HG03103 (cell line): ENCODE results near the gene LCN9.

Source experiments
- ATAC-seq: cut with Tn5 transposase; IDR thresholded peaks from one replicate; pipeline ENCODE4 v1.9.1; 2021; ENCODE audit warnings: low read depth; ENCODE audit not compliant: unreplicated experiment

Gene LCN9

DNA sequence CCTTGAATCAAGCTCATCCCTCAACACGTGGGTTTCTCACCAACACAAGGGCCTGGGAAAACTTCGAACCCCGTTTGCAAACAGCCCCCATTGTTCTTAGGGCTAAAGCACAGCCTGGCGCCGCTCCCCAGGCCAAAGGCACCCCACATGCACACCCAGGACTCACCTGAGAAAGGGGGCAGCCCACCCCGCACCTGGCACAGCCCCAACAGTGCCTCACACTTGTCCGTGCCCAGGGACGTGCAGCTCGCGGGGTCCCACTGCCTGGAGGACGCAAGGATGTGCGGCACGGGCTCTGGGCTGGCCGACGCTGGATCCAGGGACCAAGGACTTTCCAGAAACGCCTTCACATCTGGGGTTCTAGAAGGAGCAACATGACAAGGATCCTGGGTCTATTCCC is 33.3 kb downstream of the LCN9 start:
- ATAC-seq = no peak

- ATAC-seq = no peak
These were observed 34.1 kb downstream of the LCN9 start for GRCh38 chr9:135697226-135697625.

DNA sequence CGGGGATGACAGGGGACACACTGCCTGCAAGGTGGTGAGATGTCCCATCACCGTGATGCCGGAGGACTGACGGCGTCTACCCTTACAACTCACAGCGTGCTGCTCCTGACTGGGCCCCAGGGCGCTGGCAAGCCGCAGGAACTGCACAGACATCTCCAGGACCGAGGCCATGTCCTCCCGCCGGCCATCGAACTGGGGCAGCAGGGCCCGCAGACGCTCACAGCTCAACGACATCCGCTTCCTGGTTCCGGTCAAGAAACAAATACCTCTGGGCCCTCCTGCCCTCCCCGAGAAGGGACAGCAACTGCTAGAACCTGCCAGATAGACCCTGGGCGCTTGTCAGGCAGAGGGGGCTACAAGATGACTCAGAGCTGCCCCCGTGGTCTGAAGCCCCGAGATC is 35.1 kb downstream of the LCN9 start:
- ATAC-seq = no peak

GRCh38 chr9:135698767-135699166 is 35.7 kb downstream of the LCN9 start:
- ATAC-seq = no peak

GRCh38 chr9:135699440-135699839 is 36.3 kb downstream of the LCN9 start, which contains the start of gene SOHLH1:
Gene SOHLH1, minus strand, starts transcription at chr9:135699481. Its CDS starts 14 bp downstream, at chr9:135699467.
- ATAC-seq = no peak

DNA sequence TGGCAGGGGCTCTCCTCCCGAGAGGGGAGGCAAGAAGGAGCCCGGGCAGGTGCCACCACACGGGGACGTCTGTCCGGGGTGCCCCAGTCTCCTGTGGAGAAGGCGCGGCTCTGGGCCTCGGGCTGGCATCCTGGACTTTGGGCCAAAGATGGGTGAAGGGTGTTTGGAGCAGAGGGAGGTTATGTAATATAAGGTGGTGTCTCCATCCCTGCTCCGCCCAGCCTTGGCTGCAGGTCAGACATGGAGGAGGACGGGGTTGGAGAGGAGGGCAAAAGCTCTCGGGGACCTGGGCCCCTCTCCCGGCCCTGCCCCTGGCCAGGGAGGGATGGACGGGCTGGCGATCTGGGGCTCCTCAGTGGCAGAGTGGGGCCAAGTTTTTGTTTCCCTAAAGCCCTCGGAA is 37.4 kb downstream of the LCN9 start:
- ATAC-seq = no peak

DNA sequence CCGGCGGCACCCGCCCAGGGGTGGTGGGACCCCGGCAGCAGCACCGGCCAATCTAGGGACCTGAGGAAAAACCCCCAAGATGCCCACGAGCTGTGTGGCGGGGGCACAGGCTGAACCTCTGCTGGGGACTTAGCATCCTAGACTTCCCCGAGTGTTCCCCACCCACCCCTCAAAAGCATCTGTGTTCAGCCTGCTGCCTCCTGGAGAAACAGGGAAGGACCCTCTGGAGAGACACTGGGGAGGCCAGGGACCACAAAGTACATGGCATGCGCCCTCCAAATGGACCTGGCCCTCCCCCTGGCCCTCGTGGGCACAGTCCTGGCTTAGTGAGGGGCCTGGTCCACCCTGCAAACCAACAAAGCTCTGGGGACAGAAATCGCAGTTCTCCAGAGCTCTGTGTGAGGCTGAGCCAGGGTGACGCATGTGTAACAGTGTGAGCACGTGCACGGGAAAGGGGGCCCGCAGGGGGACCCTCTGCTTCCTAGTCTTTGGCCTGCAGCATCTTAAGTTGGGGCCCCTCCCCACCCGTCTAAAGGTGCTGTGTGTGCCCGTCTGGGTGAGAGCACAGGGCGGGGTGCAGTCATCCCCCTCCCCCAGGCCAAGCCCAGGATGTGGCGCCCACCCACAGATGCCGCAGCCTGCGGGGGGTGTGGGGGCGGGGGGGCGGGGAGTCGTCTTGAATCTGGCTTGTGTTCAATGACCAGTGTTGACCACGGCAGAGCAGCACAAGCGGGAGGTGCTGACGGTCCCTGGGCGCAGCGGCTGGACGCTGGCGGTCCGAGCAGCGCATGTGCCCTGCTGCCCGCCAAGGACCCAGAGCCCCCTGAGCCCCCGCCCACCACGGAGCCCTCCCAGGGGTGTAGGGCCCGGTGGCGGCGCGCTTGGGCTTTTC is 38.2 kb downstream of the LCN9 start:
- ATAC-seq = no peak

DNA sequence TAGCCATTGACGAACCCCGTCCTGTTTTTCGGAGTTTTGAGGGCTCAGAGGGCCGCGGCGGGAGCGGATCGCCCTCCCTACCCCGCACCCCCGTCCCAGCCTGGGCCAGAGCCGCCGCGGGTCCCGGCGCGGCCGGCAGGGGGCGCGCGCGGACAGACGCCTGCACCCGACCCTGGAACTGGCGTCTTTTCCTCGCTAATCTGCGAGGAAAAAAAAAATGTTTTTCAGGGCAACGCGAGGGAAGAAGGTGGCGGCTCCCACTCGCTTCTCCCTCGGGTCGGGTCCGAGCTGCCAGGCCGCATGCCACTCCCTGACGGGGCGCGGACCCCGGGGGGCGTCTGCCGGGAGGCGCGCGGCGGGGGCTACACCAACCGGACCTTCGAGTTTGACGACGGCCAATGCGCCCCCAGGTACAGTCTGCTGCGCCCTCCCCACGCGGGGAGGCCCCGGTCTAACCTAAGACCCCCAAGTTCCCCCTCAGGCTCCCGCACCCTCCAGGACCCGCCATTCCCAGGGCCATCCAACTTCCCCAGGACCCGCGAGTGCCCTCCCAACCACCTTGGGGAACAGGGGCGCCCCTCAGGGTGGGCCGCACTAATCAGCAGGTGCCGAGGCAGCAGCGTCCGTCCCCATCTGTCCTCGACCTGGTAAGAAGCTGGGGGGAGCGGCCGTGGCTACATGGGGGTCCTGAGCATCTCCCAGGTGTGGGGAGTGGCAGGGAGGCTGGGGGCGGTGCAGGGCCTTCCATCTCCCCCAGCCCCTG is 39.0 kb downstream of the LCN9 start, which contains the start of gene KCNT1:
Gene KCNT1 (plus strand): TSS at position 227 of the 763 bp plus-strand sequence. CDS start 74 bp downstream, at position 301.
- no peak for ATAC-seq

GRCh38 chr9:135703726-135704125 is 40.6 kb downstream of the LCN9 start:
- no peak for ATAC-seq

- no peak for ATAC-seq
These were observed 41.4 kb downstream of the LCN9 start for GRCh38 chr9:135704483-135704882.

- ATAC-seq = no peak
These were observed 42.3 kb downstream of the LCN9 start for GRCh38 chr9:135705376-135705775.

- ATAC-seq = no peak
These were observed 43.2 kb downstream of the LCN9 start for GRCh38 chr9:135706288-135706687.

GRCh38 chr9:135707252-135708138 is 44.4 kb downstream of the LCN9 start:
- ATAC-seq = no peak

DNA sequence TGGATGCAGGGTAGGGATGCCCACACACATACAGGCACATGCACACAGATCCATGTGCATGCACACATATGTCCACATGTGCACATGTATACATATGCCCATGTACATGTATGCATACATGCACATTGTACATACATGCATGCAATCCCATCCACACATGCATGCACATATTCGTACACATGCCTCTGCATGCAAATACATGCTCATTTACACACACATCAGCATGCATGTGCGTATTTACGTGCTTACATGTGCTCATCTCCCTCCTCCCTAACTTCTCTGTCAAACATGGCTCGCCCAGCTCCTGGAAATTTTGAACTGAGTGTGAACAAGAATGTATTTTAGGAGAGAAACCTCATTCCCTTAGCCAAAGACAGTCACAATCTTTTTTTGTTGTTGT is 45.1 kb downstream of the LCN9 start:
- no peak for ATAC-seq

GRCh38 chr9:135711391-135711790 is 48.3 kb downstream of the LCN9 start:
- ATAC-seq = no peak

DNA sequence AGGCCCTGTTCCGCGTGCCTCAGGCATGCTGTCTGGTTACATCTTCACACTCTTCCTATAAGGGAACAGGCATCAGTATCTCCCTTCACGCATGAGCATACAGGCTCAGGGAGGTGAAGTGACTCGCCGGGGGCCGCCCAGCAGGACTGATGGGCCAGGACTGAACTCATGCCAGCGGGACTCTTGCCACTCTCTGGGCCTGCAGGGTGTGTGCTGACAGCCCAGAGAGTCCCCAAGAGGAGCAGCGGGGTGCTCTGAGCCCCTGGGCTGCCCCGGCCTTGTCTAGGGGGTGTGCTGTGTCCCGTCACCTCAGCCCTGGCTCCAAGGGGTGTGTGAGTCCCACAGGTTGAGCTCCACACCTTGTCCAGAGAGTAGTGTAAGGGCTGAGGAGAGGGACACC is 48.8 kb downstream of the LCN9 start:
- no peak for ATAC-seq

GRCh38 chr9:135712613-135713295 is 49.6 kb downstream of the LCN9 start:
- no peak for ATAC-seq

GRCh38 chr9:135714242-135715055 is 51.3 kb downstream of the LCN9 start:
- no peak for ATAC-seq

GRCh38 chr9:135715056-135715595 is 52.0 kb downstream of the LCN9 start:
- no peak for ATAC-seq
